Colonic mucosa (tissue), 4 donors: ENCODE measurements around the gene AREG. TPM values are rescaled to one million over a fixed set of nuclear protein-coding genes. Genes with fewer than 3 reads are reported as not detected.

Experiments
- DNase-seq: peaks from one replicate; pipeline ENCODE4 v3.0.0-alpha.2; 2020
- H3K27ac ChIP-seq: fragments of 200-600 bp; one replicate; pipeline ENCODE4 v1.8.0; 2021
- H3K27me3 ChIP-seq: fragments of 200-600 bp; one replicate; pipeline ENCODE4 v1.8.0; 2021
- H3K36me3 ChIP-seq: fragments of 200-600 bp; one replicate; pipeline ENCODE4 v1.8.0; 2021
- H3K4me1 ChIP-seq: fragments of 200-600 bp; one replicate; pipeline ENCODE4 v1.8.0; 2021; ENCODE audit warnings: mild to moderate bottlenecking
- H3K4me3 ChIP-seq: fragments of 200-600 bp; one replicate; pipeline ENCODE4 v1.8.0; 2021
- H3K9ac ChIP-seq, 2 donors: one replicate each; pipeline ENCODE4 v1.7.0; 2013; ENCODE audit warnings: control low read depth in 2 of 2, low read depth in 2 of 2, low read length in 2 of 2
- H3K9me3 ChIP-seq: fragments of 200-600 bp; one replicate; pipeline ENCODE4 v1.8.0; 2021
- intact Hi-C: fragments of 100-400 bp; cut with DNase I; formaldehyde crosslinking; loops from one replicate; pipeline ENCODE4 v1.14.1; 2022
- total RNA-seq, 2 donors: library from RNA; stranded (reverse); fragmentation: NEBNext Ultra II Directional in 1 of 2; extraction: Animal tissue kit (Norgen Biotek cat#: 25700) in 1 of 2; gene quantifications; one replicate each; pipeline ENCODE4 v1.2.1, GENCODE V29; 2021
- TF ChIP-seq, protein P1 (sequence below): fragments of 200-600 bp; IDR thresholded peaks from one replicate; pipeline ENCODE4 v1.8.0; 2022; ENCODE audit warnings: antibody characterized with exemption, mild to moderate bottlenecking
- donor health status: healthy.
- donor health status: DM: no; HTN: no; CAD: no.
- donor health status: DM: no; HTN: no; CAD: no.

The AREG gene
- total RNA-seq, 2 donors from 2014 or later: 13.4 to 21.7 TPM

DNA sequence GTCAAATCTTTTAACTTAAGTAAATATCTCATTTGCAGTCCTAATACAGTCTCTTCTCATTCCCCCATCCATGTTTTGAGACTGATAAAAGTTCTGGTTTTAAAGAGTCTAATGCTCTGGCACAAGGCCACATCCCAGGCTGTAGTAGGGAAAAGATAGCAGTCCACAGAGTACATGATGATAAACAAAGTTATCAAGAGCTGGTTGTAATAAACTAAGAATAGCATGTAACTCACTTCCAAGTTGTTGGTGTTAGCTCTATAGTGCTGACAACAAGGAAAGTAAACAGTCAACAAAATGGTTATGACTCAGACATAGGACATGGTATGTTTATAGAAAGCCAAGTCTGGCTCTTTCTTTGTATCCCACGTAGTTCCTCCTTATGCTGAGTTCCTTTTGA, 21.8 kb upstream of the AREG start:
- Histone ChIP-seq H3K9me3 (no peaks in the 10 kb centered on the region), H3K4me1 (no peaks in the 10 kb centered on the region), H3K36me3 (no peaks in the 10 kb centered on the region), H3K27ac (no peak overlapping the region), H3K27me3 (no peaks in the 10 kb centered on the region), H3K4me3 (no peak overlapping the region), H3K9ac (no peak overlapping the region)
- DNase-seq: no peak
- TF ChIP-seq, protein P1, sequence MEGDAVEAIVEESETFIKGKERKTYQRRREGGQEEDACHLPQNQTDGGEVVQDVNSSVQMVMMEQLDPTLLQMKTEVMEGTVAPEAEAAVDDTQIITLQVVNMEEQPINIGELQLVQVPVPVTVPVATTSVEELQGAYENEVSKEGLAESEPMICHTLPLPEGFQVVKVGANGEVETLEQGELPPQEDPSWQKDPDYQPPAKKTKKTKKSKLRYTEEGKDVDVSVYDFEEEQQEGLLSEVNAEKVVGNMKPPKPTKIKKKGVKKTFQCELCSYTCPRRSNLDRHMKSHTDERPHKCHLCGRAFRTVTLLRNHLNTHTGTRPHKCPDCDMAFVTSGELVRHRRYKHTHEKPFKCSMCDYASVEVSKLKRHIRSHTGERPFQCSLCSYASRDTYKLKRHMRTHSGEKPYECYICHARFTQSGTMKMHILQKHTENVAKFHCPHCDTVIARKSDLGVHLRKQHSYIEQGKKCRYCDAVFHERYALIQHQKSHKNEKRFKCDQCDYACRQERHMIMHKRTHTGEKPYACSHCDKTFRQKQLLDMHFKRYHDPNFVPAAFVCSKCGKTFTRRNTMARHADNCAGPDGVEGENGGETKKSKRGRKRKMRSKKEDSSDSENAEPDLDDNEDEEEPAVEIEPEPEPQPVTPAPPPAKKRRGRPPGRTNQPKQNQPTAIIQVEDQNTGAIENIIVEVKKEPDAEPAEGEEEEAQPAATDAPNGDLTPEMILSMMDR: no peak
- intact Hi-C loops: no loop called here

DNA sequence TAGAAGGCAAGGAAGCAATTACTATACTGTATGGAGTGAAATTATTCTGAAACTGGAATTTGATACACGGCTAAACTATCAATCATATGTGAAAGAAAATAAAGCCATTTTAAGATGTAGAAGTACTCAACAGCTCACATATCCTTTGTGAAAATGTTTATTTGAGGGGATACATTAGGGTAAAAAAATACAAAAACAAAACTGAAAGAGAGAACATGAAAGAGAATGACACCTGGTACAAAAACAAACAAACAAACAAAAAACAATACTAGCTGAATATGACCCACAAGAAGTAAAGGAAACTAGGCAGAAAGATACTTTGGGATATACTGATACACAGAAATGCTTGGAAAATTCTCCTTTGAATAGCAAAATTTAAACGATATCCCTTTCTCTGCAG, 20.8 kb upstream of the AREG start:
- intact Hi-C loops: no loop called here
- Histone ChIP-seq H3K9ac (no peak overlapping the region), H3K9me3 (no peaks in the 10 kb centered on the region), H3K4me1 (no peaks in the 10 kb centered on the region), H3K36me3 (no peaks in the 10 kb centered on the region), H3K4me3 (no peak overlapping the region), H3K27me3 (no peaks in the 10 kb centered on the region), H3K27ac (no peak overlapping the region)
- TF ChIP-seq, protein P1: no peak
- DNase-seq: no peak

DNA sequence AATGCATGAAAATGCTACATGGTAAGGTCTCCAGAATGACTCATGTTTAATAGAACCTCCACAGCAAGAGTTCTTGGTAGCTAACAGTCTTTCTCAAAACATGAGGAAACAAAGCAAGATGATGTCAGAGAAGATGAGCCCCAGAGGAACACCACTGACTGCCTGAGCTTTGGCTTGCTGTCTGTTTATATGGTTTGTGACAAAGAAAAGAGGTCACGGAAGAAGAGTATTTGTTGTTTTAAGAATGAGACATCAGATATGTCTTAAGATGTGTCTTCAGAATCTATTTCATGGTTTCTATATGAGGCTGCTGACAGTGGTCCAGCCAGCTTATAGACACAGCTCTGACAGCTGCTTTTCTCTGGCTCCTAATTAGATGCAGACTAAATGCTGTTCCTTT, 18.8 kb upstream of the AREG start:
- no peak overlapping the region for H3K9ac ChIP-seq
- intact Hi-C loops: no loop called here
- DNase-seq: no peak
- H3K9me3 ChIP-seq: no peaks in the 10 kb centered on the region
- TF ChIP-seq, protein P1: no peak
- no peak overlapping the region for H3K27ac ChIP-seq
- no peaks in the 10 kb centered on the region for H3K4me1 ChIP-seq
- no peaks in the 10 kb centered on the region for H3K27me3 ChIP-seq
- no peak overlapping the region for H3K4me3 ChIP-seq
- H3K36me3 ChIP-seq: no peaks in the 10 kb centered on the region

DNA sequence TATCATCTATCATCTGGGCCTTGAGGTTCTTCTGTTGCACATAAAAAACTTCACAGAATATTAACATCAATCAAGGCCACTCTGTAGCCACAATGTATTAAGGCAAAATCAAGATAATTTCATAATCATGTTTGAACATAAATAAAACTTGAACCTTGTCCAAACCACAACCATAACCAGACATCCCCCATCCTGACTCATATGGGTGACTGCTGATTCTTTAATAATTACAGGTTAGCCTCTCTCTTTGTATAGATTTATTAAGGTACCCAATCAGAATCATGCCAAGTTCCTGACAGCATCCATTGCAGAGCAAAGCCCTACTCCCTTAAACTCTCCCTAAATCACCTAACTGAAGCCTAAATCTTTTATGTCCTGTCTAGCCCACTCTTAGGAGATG, 16.7 kb upstream of the AREG start:
- Histone ChIP-seq H3K9me3 (no peaks in the 10 kb centered on the region), H3K9ac (no peak overlapping the region), H3K36me3 (no peaks in the 10 kb centered on the region), H3K27me3 (no peaks in the 10 kb centered on the region), H3K27ac (no peak overlapping the region), H3K4me3 (no peak overlapping the region), H3K4me1 (no peaks in the 10 kb centered on the region)
- no peak for DNase-seq
- TF ChIP-seq, protein P1: no peak
- intact Hi-C loops: no loop called here

DNA sequence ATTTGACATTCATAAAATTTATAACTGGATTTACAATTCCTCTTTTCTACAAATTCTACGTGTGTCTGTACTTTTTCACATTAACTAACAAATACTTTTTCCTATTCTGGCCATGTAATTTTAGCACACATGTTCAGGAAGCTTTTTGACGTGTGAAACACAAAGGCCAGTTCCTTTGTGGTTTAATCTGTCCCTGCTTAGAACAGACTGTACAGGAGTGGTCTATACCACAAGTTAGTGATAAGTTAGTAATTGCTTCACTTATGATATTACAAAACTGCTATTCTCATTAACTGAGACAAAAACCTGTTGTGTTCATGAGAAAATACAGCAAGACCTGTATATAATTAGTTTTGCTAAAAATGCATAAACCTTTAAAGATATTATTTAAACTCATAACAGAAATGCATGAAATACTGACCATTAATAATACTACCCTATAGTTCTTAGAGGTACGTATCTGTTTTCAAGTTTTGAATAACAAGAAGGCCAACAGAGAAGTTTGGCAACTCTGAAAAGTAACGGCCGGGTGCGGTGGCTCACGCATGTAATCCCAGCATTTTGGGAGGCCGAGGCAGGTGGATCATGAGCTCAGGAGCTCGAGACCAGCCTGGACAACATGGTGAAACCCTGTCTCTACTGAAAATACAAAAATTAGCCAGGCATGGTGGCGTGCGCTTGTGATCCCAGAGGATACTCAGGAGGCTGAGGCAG, 13.7 kb upstream of the AREG start:
- TF ChIP-seq, protein P1: no peak
- intact Hi-C loops: no loop called here
- Histone ChIP-seq H3K9ac (no peak overlapping the region), H3K27ac (no peak overlapping the region), H3K36me3 (no peaks in the 10 kb centered on the region), H3K27me3 (no peaks in the 10 kb centered on the region), H3K4me3 (no peak overlapping the region), H3K4me1 (no peaks in the 10 kb centered on the region), H3K9me3 (no peaks in the 10 kb centered on the region)
- no peak for DNase-seq
